Astrocyte (in vitro differentiated cells and primary cell): Measurements from ENCODE around the gene USP36. TPM values are rescaled to one million over a fixed set of nuclear protein-coding genes. Genes with fewer than 3 reads are reported as not detected.

Experiments
- DNase-seq: peaks from one replicate; pipeline ENCODE4 v3.0.0-alpha.2; 2010; ENCODE audit warnings: low read depth
- FAIRE-seq: peaks from 2 replicates; lab custom pipeline; 2011; peaks lifted over from hg19 to GRCh38; lab: Jason Lieb, UNC
- H2AFZ ChIP-seq: 2 replicates; pipeline ENCODE4 v1.6.0; 2012; ENCODE audit warnings: low read depth, low read length, inconsistent platforms
- H3K27ac ChIP-seq: 2 replicates; pipeline ENCODE4 v1.5.1; 2011; ENCODE audit warnings: low read depth, low read length, inconsistent platforms
- H3K27me3 ChIP-seq: 2 replicates; pipeline ENCODE4 v1.6.0; 2011; ENCODE audit warnings: low read length, inconsistent platforms; ENCODE audit not compliant: insufficient read depth
- H3K36me3 ChIP-seq: 2 replicates; pipeline ENCODE4 v1.5.1; 2011; ENCODE audit warnings: low read length, inconsistent platforms; ENCODE audit not compliant: insufficient read depth
- H3K4me1 ChIP-seq: 2 replicates; pipeline ENCODE4 v1.5.1; 2011; ENCODE audit warnings: low read length, inconsistent platforms; ENCODE audit not compliant: insufficient read depth
- H3K4me2 ChIP-seq: 2 replicates; pipeline ENCODE4 v1.6.0; 2012; ENCODE audit warnings: low read length, inconsistent platforms
- H3K4me3 ChIP-seq: 2 replicates; pipeline ENCODE4 v1.5.1; 2011; ENCODE audit warnings: low read depth, mild to moderate bottlenecking, low read length, inconsistent platforms; ENCODE audit not compliant: insufficient read depth
- H3K79me2 ChIP-seq: 2 replicates; pipeline ENCODE4 v1.6.0; 2012; ENCODE audit warnings: mild to moderate bottlenecking, low read length, inconsistent platforms; ENCODE audit not compliant: insufficient read depth
- H3K9ac ChIP-seq: 2 replicates; pipeline ENCODE4 v1.6.0; 2012; ENCODE audit warnings: mild to moderate bottlenecking, low read length, inconsistent platforms
- H3K9me3 ChIP-seq: 2 replicates; pipeline ENCODE4 v1.5.1; 2012; ENCODE audit warnings: low read depth, mild to moderate bottlenecking, low read length, inconsistent platforms; ENCODE audit not compliant: insufficient read depth
- H4K20me1 ChIP-seq: 2 replicates; pipeline ENCODE4 v1.6.0; 2012; ENCODE audit warnings: low read length, inconsistent platforms; ENCODE audit not compliant: insufficient read depth
- H3K27ac Mint-ChIP-seq: one replicate; pipeline ENCODE4 v1.8.0; 2021; ENCODE audit warnings: mild to moderate bottlenecking, mixed read lengths; ENCODE audit not compliant: unreplicated experiment
- H3K27me3 Mint-ChIP-seq: one replicate; pipeline ENCODE4 v1.8.0; 2021; ENCODE audit warnings: low read depth, mixed read lengths; ENCODE audit not compliant: unreplicated experiment
- H3K36me3 Mint-ChIP-seq: one replicate; pipeline ENCODE4 v1.8.0; 2021; ENCODE audit warnings: low read depth, mixed read lengths; ENCODE audit not compliant: unreplicated experiment
- H3K4me1 Mint-ChIP-seq: one replicate; pipeline ENCODE4 v1.8.0; 2021; ENCODE audit warnings: low read depth, mixed read lengths; ENCODE audit not compliant: unreplicated experiment
- H3K4me3 Mint-ChIP-seq: one replicate; pipeline ENCODE4 v1.8.0; 2021; ENCODE audit warnings: mild to moderate bottlenecking, moderate library complexity, mixed read lengths; ENCODE audit not compliant: unreplicated experiment
- H3K9me3 Mint-ChIP-seq: one replicate; pipeline ENCODE4 v1.8.0; 2021; ENCODE audit warnings: mild to moderate bottlenecking, mixed read lengths; ENCODE audit not compliant: unreplicated experiment
- CTCF ChIP-seq: IDR thresholded peaks from 2 replicates; pipeline ENCODE4 v1.5.1; 2011; ENCODE audit warnings: low read depth, mild to moderate bottlenecking, inconsistent platforms, low read length, moderate library complexity; ENCODE audit not compliant: insufficient read depth
- EZH2 ChIP-seq: IDR thresholded peaks from 2 replicates; pipeline ENCODE4 v1.6.1; 2012; ENCODE audit warnings: mild to moderate bottlenecking, low read length, inconsistent platforms; ENCODE audit not compliant: insufficient read depth
- total RNA-seq: library from RNA; stranded (reverse); gene quantifications from 2 replicates; pipeline ENCODE4 v1.2.1, GENCODE V29; 2021

The USP36 gene
- total RNA-seq, 1 donor from 2014 or later, result 51.0 TPM

- no peaks in the 10 kb centered on the region for H3K27me3 ChIP-seq
- no peak for TF ChIP-seq EZH2
- no peak for TF ChIP-seq CTCF
- no peak overlapping the region for H3K9ac ChIP-seq
- peaks cover 1% of the 10 kb centered on the region for H3K4me1 Mint-ChIP-seq
- peak overlapping the region; percentile 1 for H3K27ac Mint-ChIP-seq
- no peaks in the 10 kb centered on the region for H3K36me3 ChIP-seq
- no peak overlapping the region for H2AFZ ChIP-seq
- H3K9me3 Mint-ChIP-seq, result no peaks in the 10 kb centered on the region
- peaks cover 27% of the 10 kb centered on the region for H3K79me2 ChIP-seq
- FAIRE-seq (no peak), DNase-seq (no peak)
- H3K4me3 Mint-ChIP-seq, result no peak overlapping the region
- H3K4me1 ChIP-seq, result peaks cover 2% of the 10 kb centered on the region
- H3K9me3 ChIP-seq, result no peaks in the 10 kb centered on the region
- peaks cover 3% of the 10 kb centered on the region for H3K36me3 Mint-ChIP-seq
- no peak overlapping the region for H3K27ac ChIP-seq
- H3K4me2 ChIP-seq, result no peak overlapping the region
- no peaks in the 10 kb centered on the region for H3K27me3 Mint-ChIP-seq
- no peak overlapping the region for H3K4me3 ChIP-seq
- peaks cover 12% of the 10 kb centered on the region for H4K20me1 ChIP-seq
Measured at GRCh38 chr17:78783711-78784324, 56.8 kb downstream of the USP36 start.

GRCh38 chr17:78781893-78782304, 58.7 kb downstream of the USP36 start, which contains the start of gene CYTH1:
Gene CYTH1, minus strand, starts transcription at chr17:78782273. Its CDS starts 50 bp downstream, at chr17:78782223.
- Mint-ChIP-seq H3K36me3 (no peaks in the 10 kb centered on the region), H3K4me3 (peak within 1 kb of the TSS; percentile 92), H3K27me3 (no peaks in the 10 kb centered on the region), H3K9me3 (no peaks in the 10 kb centered on the region), H3K4me1 (peaks cover 1% of the 10 kb centered on the region), H3K27ac (peak within 1 kb of the TSS; percentile 83)
- Histone ChIP-seq H3K36me3 (no peaks in the 10 kb centered on the region), H3K4me3 (peak within 1 kb of the TSS; percentile 80), H3K9me3 (no peaks in the 10 kb centered on the region), H3K9ac (peak within 1 kb of the TSS; percentile 89), H4K20me1 (peaks cover 15% of the 10 kb centered on the region), H3K4me1 (no peaks in the 10 kb centered on the region), H2AFZ (peak within 1 kb of the TSS; percentile 93), H3K27me3 (no peaks in the 10 kb centered on the region), H3K4me2 (peak within 1 kb of the TSS; percentile 98), H3K27ac (peak within 1 kb of the TSS; percentile 77), H3K79me2 (peaks cover 40% of the 10 kb centered on the region)
- TF ChIP-seq EZH2 (no peak), CTCF (no peak)
- FAIRE-seq, result no peak
- no peak for DNase-seq
